Measurements from ENCODE around the gene SHB.

SHB gene

DNA sequence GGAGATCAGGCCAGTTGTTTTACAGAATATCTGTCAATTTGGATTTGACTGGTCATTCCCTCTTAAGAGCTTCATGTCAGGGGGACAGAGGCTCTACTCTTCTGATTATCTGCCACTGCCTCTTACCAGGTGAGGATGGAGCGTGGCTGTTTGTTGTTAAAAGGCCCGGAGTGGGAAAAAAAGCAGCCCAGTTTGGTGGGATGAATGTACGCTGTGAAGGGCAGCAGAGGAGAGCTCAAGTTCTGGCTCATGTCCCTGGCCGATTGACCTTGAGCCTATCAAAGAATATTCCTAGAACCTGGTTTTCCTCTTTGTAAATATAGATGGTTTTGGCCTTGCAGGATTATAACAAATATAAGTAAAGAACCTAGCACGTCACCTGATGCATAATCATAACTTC is 16.3 kb upstream of the SHB start:
- no peak for DNase-seq

DNA sequence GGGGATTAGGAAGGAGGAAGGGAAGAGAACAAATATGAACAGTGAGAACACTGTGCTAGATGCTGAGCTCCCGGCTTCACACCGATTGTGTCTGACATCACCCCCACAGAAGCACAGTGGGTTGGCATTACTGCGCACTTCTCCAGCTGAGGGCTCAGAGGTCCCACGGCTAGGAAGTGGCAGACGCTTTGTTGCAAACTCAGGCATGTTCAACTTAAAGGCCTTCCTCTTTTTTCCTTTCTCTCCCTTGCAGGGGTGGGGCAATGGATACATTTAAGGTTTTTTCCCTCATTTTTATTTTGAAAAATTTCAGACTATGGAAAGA is 15.5 kb upstream of the SHB start:
- no peak for DNase-seq

DNA sequence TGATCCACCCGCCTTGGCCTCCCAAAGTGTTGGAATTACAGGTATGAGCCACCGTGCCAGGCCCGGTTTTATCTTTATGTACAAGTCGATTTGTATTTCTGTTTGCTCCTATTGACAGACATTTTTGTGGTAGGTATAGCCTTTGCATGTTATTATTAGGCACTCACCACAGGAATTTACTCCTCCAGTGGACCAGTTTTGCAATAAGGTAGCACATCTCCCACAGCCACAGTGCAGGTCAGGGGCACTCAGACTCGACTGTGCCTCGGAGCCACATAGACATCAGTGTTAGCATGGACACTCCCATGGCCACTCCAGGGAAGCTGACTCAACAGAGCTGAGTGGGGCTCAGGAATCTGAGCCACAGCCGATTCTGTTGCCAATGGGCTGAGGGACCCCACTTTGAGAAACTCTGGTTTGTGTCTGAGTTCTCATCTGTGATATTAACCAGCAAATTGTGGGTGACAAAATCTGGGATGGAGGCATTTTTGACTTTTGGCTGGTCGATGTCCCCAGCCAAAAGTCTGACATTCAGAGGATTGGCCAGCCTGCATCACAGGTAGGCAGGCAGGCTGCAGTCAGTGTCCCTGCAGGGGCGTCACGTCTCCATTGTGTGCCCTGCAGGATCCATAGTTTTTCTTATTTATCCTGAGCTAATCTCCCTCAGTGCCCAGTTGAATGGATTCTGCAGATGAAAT is 15.0 kb upstream of the SHB start:
- DNase-seq, result no peak

DNA sequence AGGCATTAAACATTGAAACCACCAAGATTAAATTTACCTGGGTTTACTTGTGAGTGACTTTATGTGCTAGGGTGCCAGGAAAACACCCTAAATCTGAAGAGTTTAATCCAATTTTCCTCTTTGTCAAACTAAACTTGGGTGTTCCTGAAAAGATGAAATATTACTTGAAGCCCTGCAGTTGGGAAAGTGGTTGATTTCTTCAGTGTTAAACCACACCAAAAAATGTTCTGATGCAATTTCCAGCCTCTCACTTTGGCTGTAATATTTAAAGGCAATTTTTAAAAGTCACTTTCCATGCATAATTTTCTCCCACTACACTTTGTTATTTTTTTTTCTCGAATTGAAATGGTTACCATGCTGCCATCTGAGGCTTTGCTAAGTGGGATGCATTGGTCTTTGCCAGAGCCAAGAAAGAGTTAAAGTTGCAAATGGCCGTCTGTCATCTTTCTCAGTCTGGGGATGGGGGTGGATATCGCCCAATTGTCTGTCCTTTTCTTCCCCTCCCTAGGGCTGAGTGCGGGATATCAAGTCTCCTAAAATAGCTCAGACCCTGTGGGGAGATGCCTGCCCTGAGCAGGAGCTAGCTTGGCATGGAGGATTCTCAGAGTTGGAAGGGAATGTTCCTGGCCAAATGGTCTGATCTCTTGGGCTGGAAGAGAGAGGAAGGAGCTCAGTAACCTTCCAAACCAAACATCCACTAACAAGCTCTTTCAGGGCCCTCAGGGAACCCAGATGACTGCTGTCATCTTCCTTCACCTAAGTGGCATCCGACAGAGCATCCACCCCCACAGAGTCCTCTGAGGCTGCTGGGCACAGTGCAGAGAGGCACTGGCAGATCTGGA is 13.6 kb upstream of the SHB start:
- DNase-seq, result no peak

DNA sequence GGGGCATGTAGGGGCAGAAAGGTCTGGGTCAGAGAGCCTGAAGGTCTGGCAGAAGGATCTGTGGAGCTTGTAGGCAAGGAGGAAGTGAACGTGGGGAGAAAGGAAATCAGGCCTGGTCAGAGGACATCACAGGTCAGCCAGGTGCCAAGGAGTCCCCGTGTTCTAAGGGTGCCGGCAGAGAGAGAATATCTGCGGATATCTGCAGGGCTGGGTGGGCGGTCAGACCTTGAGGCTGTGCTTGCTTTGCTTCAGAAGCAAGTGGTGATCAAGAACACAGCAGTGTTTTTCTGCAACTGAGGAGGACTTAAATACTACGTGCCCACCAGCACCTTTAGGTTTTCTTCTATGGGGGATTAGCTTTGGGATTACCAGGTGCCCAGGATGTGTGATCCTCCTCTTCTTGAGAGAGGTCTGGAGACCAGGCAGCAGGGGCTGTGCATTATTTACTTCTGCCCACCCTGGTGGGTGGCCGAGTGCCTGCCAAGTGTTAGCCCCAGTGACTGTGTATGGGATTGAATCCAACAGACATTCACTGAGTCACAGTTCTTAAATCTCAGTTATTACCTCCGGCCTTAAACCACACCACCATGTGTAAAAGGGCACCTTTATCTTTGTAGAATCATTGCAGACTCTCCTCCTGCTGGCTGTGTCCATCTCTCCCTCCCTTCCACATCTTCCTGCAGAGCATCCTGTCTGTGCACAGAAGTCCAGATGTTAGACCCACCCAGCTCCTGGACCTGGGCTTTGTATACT is 12.5 kb upstream of the SHB start:
- DNase-seq, result no peak

DNA sequence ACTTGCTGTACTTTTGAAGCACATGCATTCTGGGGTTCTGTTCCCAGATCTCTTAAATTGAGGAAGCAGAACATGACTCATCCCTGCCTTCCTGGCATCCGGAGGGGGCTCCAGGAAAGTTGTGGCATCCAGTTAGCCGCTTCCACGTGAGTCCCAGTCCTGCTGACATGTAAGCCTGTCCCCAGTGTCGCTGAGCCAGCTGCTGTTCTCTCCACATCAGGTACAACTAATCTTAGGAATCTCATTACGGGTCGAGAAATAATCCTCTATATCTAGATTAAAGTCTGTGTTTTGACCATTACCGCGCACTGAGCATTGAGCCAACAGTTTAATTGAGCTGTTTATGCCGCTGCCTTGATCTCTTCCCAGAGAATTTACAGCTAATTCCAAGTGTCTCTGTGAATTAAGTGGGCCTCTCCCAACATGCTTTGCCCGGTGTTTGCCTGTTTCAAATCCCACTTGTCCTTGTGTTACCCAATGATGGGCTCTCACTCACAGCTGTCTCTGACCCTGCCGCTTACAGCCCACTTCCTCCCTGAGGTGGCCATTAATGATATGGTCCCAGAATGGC is 10.5 kb upstream of the SHB start:
- no peak for DNase-seq

DNA sequence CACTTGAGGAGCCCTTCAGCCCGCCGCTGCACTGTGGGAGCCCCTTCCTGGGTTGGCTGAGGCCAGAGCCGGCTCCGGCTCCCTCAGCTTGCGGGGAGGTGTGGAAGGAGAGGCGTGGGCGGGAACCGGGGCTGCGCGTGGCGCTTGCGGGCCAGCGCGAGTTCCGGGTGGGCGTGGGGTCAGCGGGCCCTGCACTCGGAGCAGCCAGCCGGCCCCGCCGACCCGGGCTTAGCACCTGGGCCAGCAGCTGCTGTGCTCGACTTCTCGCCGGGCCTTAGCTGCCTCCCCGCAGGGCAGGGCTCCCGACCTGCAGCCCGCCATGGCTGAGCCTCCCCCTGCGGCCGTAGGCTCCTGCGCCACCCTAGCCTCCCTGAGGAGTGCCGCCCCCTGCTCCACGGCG is 6.2 kb upstream of the SHB start:
- no peak for DNase-seq

DNA sequence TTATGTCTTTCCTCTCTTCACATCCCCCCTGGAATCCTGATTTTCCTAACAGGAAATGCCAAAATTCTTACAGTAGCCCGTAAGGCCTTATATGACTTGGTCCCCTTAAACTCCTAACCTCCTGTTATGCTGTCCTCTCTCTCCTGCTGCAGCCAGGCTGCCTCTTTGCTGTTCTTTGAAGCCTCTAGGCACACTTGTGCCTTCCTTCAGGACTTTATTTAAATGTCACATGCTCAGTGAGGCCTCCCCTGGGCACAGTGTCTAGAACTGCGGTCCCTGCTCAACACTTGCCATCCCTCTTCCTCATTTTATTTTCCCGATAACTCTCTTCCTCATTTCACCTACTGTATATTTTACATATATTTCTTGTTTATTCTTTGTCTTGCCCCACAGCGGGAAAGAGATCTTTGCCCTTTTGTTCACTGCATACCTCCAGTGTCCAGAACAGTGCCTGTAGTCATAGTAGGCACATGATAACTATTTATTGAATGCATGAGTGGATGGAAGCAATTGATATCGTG is 5.5 kb upstream of the SHB start:
- no peak for DNase-seq

DNA sequence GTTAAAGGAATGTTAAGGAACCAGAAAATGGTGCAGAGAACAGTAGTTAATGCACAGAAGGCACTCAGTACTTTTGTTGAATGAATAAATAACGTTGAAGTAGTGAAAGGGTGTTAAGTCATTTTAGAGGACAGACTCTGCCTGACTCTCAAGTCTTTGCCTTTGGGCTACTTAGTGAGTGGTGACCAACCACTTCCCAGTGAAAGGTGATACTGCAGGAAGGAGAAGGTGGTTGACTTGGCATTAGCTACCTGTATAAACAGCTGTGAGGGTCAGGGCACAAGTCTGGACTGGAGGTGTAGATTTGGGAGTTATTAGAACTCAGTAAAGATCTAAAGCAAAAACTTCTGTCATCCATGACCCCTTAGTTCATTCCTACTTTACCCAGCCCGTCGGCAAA is 4.9 kb upstream of the SHB start:
- DNase-seq, result no peak

DNA sequence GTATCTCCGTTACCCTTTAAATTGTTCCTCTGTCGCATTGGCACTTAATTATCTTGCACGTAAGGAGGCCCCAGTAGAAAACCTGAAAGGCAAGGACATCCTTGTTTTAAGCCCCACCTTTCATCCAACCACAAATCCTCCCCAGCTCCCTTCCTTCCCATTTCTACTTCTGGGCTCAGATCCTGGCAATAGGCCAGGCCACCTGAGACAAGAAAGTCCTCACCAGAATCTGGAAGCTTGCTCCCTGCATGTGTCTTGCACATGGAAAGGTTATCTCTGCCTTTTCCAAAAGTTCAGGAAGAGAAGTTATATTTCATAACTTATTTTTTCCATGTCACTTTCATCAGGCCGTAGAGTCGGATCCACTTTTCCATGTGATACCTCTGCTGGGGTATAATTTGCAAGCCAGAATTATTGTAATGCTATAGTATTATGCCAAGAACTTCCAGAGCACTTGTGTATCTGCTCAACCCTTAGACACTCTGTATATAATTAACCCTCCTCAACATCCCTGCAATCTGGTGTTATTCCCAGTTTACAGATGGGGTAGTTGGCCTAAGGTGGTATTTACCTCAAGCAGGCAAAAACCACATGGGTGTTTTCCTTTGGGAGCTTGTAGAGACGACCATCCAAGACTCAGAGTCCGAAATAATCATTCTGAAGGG is 2.6 kb upstream of the SHB start:
- no peak for DNase-seq

DNA sequence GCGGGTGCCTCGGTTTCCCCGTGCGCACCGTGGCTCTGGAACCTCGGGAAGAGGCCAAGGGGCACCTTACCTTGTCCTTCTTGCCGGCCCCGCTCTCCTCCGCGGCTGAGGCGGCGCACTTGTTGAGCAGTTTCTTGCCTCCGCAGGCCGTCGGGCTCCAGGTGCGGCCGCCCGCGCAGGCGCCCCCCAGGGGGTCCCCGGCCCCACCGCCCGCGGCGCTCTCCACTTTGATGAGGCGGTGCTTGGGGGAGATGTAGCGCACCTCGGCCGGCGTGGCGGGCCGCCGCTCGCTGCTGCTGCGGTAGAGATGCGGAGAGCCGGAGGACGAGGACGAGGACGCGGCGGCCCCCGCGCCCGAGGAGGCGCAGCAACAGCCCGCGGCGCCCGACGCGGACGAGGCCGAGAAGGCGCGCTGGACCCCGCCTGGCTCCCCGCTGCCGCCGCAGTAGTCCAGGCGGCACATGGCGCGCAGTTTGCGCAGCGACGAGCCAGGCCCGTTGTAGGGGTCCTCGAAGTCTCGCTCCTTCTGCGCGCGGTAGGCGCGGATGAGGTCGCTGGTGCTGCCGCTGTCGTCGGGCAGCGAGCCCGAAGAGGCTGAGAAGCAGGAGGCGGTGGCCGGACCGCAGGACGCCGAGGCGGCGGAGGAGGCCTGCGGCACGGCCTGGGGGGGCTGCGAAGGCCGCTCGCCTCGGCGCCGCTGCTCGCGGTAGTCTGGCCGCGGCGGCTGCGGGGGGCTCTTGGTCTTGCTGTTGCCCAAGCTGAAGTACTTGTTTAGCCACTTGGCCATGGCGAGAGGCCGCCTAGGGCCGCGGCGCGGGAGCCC is 957 bp downstream of the SHB start:
- peak in 1 of 2 experiments; percentile 45 for DNase-seq

DNA sequence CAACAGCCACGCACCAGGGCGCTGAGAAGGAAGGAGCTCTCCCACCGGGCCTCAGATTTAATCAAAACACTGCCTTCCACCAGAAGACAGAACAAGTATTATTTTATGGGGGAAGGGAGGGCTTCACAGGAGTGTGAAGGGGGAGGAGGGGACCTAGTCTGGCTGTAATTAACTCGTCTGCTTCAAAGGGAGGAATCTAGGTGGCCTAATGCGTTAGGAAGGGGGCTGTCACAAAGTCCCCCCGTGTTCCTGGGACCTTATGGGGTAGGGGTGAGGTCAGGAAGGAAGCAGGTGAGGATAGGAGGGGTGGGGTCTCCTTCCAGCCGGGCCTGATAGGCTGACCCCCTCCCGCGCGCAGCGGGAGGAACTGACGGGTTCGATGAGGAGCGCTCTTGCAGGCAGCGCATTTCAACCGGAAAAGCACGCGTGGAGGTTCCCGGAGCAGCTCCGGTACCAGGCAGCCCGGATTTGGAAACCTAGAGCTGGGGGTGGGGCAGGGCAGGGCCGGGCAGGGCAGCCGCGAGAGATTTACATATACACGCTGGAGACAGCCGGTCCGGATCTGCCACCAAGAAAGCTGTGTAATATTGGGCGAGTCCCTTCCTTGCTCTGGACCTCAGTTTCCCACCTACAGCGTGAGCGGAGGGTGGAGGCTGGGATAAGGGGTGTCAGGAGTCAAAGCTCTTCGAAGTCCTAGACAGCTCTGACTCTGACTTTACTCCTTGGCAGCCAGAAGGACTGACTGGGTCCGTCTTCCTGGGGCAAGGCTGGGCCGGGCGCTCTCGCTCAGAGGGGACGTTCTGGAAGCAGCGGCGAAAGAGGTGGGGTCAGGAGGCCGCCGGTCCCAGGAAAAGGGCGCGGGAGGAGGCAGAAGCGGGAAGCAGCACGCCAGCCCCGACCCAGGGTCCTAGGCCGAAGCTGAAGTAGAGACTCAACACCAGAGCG is 1.8 kb downstream of the SHB start:
- peak; percentile 10 to 66 for DNase-seq

DNA sequence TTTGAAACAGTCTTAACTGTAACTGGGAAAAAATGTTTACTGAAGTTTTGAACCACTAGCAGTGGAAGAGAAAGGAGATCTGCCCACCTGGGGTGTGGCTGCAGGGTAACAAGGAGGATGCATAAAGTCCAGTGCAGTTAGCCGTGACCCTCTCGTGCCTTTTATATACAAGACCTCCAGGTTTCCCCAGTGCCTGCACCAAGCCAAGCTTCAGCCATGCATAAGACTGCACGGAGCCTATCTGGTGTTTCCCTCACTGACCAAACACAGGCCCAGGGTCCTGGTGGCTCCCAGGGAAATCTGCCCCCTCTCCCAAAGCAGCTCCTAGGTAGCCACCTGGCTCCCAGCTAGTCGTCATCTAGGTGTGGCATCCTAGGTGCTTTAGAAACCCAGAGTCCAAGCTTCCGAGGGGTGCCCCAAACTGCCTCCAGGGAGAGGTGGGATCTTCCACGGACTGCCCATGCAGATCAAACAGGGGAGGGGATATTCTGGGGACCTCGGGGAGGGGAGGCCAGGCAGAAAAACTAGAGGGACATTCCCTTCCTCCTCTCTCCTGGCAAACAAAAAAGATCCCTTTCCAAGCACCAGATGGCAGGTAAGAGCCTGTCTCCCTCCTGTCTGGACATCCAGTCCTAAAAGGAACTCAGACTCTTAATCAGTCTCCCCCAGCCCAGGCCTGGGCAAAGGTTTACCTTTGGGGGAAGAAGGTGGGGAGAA is 2.7 kb downstream of the SHB start:
- DNase-seq, result peak; percentile 44 to 61

DNA sequence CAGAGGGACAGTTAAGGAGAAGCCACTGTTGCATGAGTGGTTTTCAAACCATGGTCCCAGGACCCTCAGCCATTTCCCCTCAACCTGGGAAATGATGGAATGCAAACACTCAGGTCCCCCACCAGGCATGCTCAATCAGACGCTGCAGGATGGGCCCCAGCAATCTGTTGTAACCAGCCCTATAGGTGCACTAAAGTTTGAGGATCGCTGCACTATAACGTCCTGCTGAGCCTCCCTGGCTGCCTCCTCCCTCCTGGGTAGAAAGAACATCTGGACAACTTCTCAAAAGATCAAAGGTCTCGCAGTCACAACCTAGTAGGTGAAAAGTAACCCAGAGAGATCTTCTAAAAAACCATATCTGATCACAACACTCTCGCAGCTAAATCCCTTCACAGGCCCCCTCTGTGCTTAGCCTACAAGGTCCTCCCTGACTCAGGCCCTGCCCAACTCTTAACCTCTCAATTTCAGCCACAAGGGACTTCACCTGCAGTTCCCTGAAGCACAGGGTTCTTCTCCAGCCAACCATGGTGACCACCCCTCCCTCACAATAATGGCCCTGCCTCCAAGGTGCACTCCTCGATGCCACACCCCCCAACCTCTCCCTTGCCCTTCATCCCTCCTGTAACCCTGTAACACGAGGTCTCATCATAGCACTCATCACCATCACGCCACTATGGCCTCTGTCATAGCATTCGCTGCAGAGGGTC is 3.5 kb downstream of the SHB start:
- no peak for DNase-seq

DNA sequence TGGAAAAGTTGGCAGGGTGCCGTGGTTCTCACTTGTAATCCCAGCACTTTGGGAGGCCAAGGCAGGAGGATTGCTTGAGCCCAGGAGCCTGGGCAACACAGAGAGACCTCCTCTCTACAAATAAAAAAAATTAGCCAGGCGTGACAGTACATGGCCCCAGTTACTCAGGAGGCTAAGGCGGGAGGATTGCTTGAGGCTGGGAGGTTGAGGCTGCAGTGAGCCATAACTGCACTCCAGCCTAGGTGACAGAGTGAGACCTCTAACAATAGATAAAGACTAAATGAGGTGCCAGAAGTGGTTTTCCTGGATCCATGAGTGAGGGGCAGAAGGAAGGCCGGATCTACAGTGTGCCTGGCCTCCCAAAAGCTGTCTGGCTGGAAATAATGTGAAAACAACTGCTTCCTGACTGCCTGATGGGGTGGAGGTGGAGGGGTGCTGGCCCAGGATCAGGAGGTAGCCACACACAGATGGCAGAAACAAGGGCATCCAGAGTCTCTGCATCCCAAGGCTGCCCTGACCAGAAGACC is 4.1 kb downstream of the SHB start:
- DNase-seq, result no peak

DNA sequence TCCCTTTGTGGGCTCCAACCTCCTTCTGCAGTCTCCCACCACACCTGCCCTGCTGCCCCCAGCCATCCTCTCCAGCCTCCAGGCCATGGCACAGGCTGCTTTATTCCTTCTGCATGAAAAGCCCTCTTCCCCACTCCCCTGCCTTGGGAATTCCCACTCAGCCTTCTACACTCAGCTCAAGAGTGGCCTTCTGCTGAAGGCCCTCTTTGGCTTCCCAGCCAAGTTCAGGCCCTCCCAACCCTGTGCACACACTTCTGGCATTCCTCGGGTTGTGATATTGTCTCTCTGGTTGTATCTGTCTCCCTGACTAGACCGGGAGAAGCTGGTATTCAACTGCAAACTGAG is 5.7 kb downstream of the SHB start:
- DNase-seq, result no peak

DNA sequence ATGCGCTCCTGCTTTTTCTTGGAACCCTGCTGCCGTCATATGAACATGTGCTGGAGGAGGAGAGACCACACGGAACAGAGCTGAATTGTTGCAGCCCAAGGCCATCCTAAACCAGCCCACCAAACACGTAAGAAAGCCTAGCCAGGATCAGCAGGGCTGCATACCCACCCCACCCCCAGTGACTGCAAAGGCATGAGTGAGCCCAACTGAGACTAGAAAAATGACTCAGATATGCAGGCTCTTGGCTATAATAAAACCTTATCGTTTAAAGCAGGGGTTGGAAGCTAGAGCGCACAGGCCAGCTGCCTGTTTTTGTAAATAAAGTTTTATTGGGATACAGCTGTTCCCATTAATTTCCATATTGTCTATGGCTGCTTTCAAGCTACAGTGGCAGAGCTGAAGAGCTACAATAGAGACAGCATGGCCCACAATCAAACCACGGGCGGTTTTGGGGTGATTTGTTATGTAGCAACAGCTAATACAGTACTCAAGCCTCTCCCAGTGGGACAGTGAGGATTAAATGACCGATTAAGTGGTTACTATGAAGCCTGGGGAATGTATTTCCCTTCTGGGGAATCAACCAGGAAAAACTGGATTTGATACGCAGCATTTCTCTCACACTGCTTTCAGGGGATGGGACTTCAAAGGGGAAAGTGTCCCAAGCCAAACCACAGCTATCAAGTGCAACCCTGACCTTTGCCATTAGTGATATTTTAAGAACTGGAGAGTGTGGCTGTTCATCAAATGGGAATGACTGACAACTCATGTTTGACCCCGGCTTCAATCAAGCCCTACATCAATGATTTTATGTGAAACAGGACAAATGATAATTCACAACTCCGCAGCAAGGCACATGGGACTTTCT is 6.3 kb downstream of the SHB start:
- peak in 1 of 2 experiments; percentile 15 for DNase-seq

DNA sequence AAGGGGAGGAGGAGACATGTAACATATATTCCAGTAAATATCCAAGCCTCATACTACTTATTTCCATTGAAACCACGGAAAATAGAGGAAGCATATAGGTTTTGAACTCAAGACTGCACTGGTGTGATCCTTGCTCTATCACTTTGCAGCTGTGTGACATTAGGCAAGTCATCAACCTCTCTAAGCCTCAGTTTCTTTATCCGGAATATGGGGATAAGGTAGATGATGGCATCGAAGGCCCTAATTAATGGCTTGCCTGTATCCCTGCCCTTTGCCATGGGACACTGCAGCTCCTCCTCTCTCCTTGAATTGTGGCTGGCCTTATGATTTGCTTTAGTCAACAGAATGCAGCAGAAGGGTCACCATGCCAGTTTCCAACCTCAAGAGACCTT is 6.9 kb downstream of the SHB start:
- no peak for DNase-seq

All from NCI-H526 (cell line).